GM18907 (cell line): ENCODE measurements around the gene SMARCE1.
A peak's percentile ranks its signal among the peaks of the same experiment; 100 is the strongest.

Source experiments
- ATAC-seq: cut with Tn5 transposase; IDR thresholded peaks from one replicate; pipeline ENCODE4 v1.9.1; 2021; ENCODE audit warnings: mild to moderate bottlenecking, moderate library complexity; ENCODE audit not compliant: unreplicated experiment

Gene SMARCE1

GRCh38 chr17:40646791-40647623, 611 bp downstream of the SMARCE1 start:
- ATAC-seq: peak; percentile 22

GRCh38 chr17:40645943-40646342, 1.7 kb downstream of the SMARCE1 start:
- ATAC-seq: no peak

GRCh38 chr17:40645291-40645690, 2.3 kb downstream of the SMARCE1 start:
- ATAC-seq: no peak

- no peak for ATAC-seq
These were observed 9.7 kb downstream of the SMARCE1 start for GRCh38 chr17:40637931-40638330.

- ATAC-seq: no peak
These were observed 13.7 kb downstream of the SMARCE1 start for GRCh38 chr17:40633871-40634270.

- no peak for ATAC-seq
These were observed 15.4 kb downstream of the SMARCE1 start for GRCh38 chr17:40632216-40632615.

GRCh38 chr17:40629842-40630241, 17.8 kb downstream of the SMARCE1 start:
- ATAC-seq: no peak

- no peak for ATAC-seq
These were observed 22.3 kb downstream of the SMARCE1 start for GRCh38 chr17:40625311-40625710.

- no peak for ATAC-seq
These were observed 24.0 kb downstream of the SMARCE1 start for GRCh38 chr17:40623419-40624210.

- ATAC-seq: no peak
These were observed 25.1 kb downstream of the SMARCE1 start for GRCh38 chr17:40622509-40622928.

GRCh38 chr17:40621578-40621977, 26.0 kb downstream of the SMARCE1 start:
- ATAC-seq: no peak

GRCh38 chr17:40621019-40621418, 26.6 kb downstream of the SMARCE1 start:
- ATAC-seq: no peak

- no peak for ATAC-seq
These were observed 28.6 kb downstream of the SMARCE1 start for GRCh38 chr17:40618754-40619625.

GRCh38 chr17:40617678-40618240, 29.9 kb downstream of the SMARCE1 start:
- no peak for ATAC-seq

- ATAC-seq: no peak
These were observed 31.0 kb downstream of the SMARCE1 start for GRCh38 chr17:40616592-40616991.

- no peak for ATAC-seq
These were observed 31.7 kb downstream of the SMARCE1 start for GRCh38 chr17:40615841-40616476.

- ATAC-seq: peak; percentile 78
These were observed 32.4 kb downstream of the SMARCE1 start for GRCh38 chr17:40615068-40615840.

- ATAC-seq: no peak
These were observed 33.1 kb downstream of the SMARCE1 start for GRCh38 chr17:40614431-40615067.
